OCI-LY3 (cell line): ENCODE data around the gene NXPE1.

ENCODE experiments used
- H2AFZ ChIP-seq: fragments of 200-600, 300-600 bp; shearing (Covaris generic); 2 replicates; pipeline ENCODE4 v1.6.0; 2014; ENCODE audit warnings: antibody characterized with exemption, low read depth, low read length
- H3K27ac ChIP-seq: fragments of 200-600, 300-600 bp; sonication (generic); 2 replicates; pipeline ENCODE4 v1.5.1; 2014; ENCODE audit warnings: mild to moderate bottlenecking, low read length, moderate library complexity, mixed read lengths
- H3K27me3 ChIP-seq: fragments of 200-600, 300-600 bp; sonication (generic); 2 replicates; pipeline ENCODE4 v1.6.1; 2014; ENCODE audit warnings: low read depth, low read length, mixed read lengths
- H3K36me3 ChIP-seq: fragments of 200-600, 300-600 bp; sonication (generic); replicated peaks from 2 replicates; pipeline ENCODE3; 2014; ENCODE audit warnings: low read depth, low read length, mixed read lengths
- H3K4me1 ChIP-seq: fragments of 300-600, 200-600 bp; sonication (generic); 2 replicates; pipeline ENCODE4 v1.6.1; 2014; ENCODE audit warnings: low read length, mixed read lengths
- H3K4me2 ChIP-seq: fragments of 200-600, 300-600 bp; sonication (generic); 2 replicates; pipeline ENCODE4 v1.6.1; 2014; ENCODE audit warnings: low read length, mixed read lengths
- H3K4me3 ChIP-seq: fragments of 300-600, 200-600 bp; sonication (generic); 2 replicates; pipeline ENCODE4 v1.5.1; 2014; ENCODE audit warnings: antibody characterized with exemption, mild to moderate bottlenecking, low read length, moderate library complexity
- H3K79me2 ChIP-seq: fragments of 300-600, 200-600 bp; shearing (Covaris generic); 2 replicates; pipeline ENCODE4 v1.6.1; 2014; ENCODE audit warnings: mild to moderate bottlenecking, low read length, mixed read lengths
- H3K9ac ChIP-seq: fragments of 300-600, 200-600 bp; shearing (Covaris generic); 2 replicates; pipeline ENCODE4 v1.6.0; 2014; ENCODE audit warnings: mild to moderate bottlenecking, low read length, moderate library complexity
- H3K9me3 ChIP-seq: fragments of 200-600, 300-600 bp; shearing (Covaris generic); 2 replicates; pipeline ENCODE4 v1.6.1; 2014; ENCODE audit warnings: low read length, mixed read lengths; ENCODE audit not compliant: insufficient read depth
- H4K20me1 ChIP-seq: fragments of 200-600, 300-600 bp; sonication (generic); 2 replicates; pipeline ENCODE4 v1.6.1; 2016; ENCODE audit warnings: low read length, mixed read lengths; ENCODE audit not compliant: insufficient read depth
- CTCF ChIP-seq: fragments of 200-600, 300-600 bp; sonication (generic); IDR thresholded peaks from 2 replicates; pipeline ENCODE4 v1.5.1; 2014; ENCODE audit warnings: antibody characterized with exemption, low read length, low read depth
- EZH2phosphoT487 ChIP-seq: fragments of 200-600 bp; shearing (Covaris generic); IDR thresholded peaks from 2 replicates; pipeline ENCODE4 v1.6.1; 2018; ENCODE audit warnings: antibody characterized with exemption, mixed run types, low read depth

The NXPE1 gene

GRCh38 chr11:114482114-114482513, 77.6 kb downstream of the NXPE1 start:
- no peaks in the 10 kb centered on the region for H3K4me1 ChIP-seq
- no peaks in the 10 kb centered on the region for H3K27me3 ChIP-seq
- no peaks in the 10 kb centered on the region for H3K9me3 ChIP-seq
- H3K9ac ChIP-seq = no peak overlapping the region
- no peak overlapping the region for H3K4me2 ChIP-seq
- no peaks in the 10 kb centered on the region for H3K36me3 ChIP-seq
- no peak overlapping the region for H2AFZ ChIP-seq
- no peaks in the 10 kb centered on the region for H3K79me2 ChIP-seq
- H3K4me3 ChIP-seq = no peak overlapping the region
- no peak overlapping the region for H3K27ac ChIP-seq
- H4K20me1 ChIP-seq = no peaks in the 10 kb centered on the region
- TF ChIP-seq CTCF = no peak
- TF ChIP-seq EZH2phosphoT487 = no peak

GRCh38 chr11:114479331-114479730, 80.3 kb downstream of the NXPE1 start:
- H3K79me2 ChIP-seq = no peaks in the 10 kb centered on the region
- H3K9ac ChIP-seq = no peak overlapping the region
- H3K36me3 ChIP-seq = no peaks in the 10 kb centered on the region
- H2AFZ ChIP-seq = no peak overlapping the region
- no peak overlapping the region for H3K4me3 ChIP-seq
- no peaks in the 10 kb centered on the region for H3K4me1 ChIP-seq
- H3K4me2 ChIP-seq = no peak overlapping the region
- H3K27ac ChIP-seq = no peak overlapping the region
- H4K20me1 ChIP-seq = no peaks in the 10 kb centered on the region
- no peak for TF ChIP-seq EZH2phosphoT487
- TF ChIP-seq CTCF = no peak
- no peaks in the 10 kb centered on the region for H3K27me3 ChIP-seq
- no peaks in the 10 kb centered on the region for H3K9me3 ChIP-seq

GRCh38 chr11:114478768-114479167, 80.9 kb downstream of the NXPE1 start:
- Histone ChIP-seq H3K9me3 (no peaks in the 10 kb centered on the region), H3K9ac (no peak overlapping the region), H3K4me3 (no peak overlapping the region), H4K20me1 (no peaks in the 10 kb centered on the region), H3K36me3 (no peaks in the 10 kb centered on the region), H3K79me2 (no peaks in the 10 kb centered on the region), H3K27ac (no peak overlapping the region), H3K4me1 (no peaks in the 10 kb centered on the region), H2AFZ (no peak overlapping the region), H3K27me3 (no peaks in the 10 kb centered on the region), H3K4me2 (no peak overlapping the region)
- TF ChIP-seq CTCF (no peak), EZH2phosphoT487 (no peak)

- Histone ChIP-seq H3K79me2 (no peaks in the 10 kb centered on the region), H2AFZ (no peak overlapping the region), H3K27ac (no peak overlapping the region), H3K9me3 (no peaks in the 10 kb centered on the region), H3K36me3 (no peaks in the 10 kb centered on the region), H3K9ac (no peak overlapping the region), H3K27me3 (no peaks in the 10 kb centered on the region), H3K4me1 (no peaks in the 10 kb centered on the region), H3K4me2 (no peak overlapping the region), H4K20me1 (no peaks in the 10 kb centered on the region), H3K4me3 (no peak overlapping the region)
- TF ChIP-seq CTCF = no peak
Observed at GRCh38 chr11:114478001-114478410, 81.7 kb downstream of the NXPE1 start.
